Prostate gland (tissue), 2 donors: ENCODE results near the gene ANKRD36B.
"Not testable (repeated sequence)": the region's sequence is repeated elsewhere in the genome, so short reads cannot be mapped to it uniquely, and the experiment has no call there.

Experiments
- CTCF ChIP-seq, 4 experiments: fragments of 200-600 bp in 2 of 4; fragments of 450-650 bp in 2 of 4; sonication (generic) in 2 of 4; IDR thresholded peaks; 1 replicate in 3 of 4; 2 replicates in 1 of 4; pipeline ENCODE4 v1.5.1; 2016 to 2019; ENCODE audit warnings: antibody characterized with exemption in 4 of 4, mild to moderate bottlenecking in 2 of 4, moderate library complexity in 2 of 4
- POLR2AphosphoS5 ChIP-seq: sonication (generic); formaldehyde crosslinking; IDR thresholded peaks from one replicate; pipeline ENCODE4 v1.6.1; 2017; ENCODE audit warnings: antibody characterized with exemption

DNA sequence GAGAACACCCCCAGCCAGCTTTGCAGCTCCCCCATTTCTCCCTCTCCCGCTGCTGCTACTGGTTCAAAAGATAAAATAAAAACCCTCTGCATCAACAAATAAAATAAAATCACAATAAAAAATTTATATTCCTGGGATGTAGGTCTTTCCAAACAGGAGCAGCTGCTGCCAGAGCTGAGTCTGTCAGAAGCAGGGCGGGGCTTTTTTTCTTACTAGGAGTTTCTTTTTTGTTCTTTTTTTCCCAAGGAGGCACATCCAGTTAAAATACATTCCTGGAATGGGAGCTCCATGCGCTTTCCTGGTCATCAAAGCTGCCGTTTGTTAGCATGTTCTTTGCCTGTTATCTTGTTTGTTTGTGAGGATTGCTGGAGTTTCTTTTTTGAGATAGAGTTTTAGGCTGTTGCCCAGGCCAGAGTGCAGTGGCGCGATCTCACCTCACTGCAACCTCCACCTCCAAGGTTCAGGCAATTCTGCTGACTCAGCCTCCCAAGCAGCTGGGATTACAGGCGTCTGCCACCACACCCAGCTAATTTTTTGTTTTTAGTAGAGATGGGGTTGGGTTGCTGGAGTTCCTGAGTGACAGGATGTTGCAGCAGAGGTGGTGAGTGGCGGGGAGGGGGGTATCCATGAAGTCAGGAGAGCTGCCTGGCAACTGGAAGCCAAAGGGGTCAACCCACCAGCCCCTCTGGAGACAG lies 35.8 kb upstream of the ANKRD36B start:
- not testable (repeated sequence) for TF ChIP-seq CTCF (IDR thresholded peaks at IDR 0.05); POLR2AphosphoS5
